Activated CD8-positive, alpha-beta memory T cell treated with anti-CD3 and anti-CD28 coated beads for 4 hours (primary cell): ENCODE data around the gene DNAJB8.

Source experiments
- DNase-seq, 2 donors: peaks; one replicate each; pipeline ENCODE4 v3.0.0-alpha.2; 2020; ENCODE audit warnings: low read depth in 2 of 2

Gene DNAJB8

GRCh38 chr3:128426128-128426921, 40.4 kb downstream of the DNAJB8 start:
- peak in 1 of 2 donors; percentile 18 for DNase-seq

GRCh38 chr3:128425846-128426127, 40.9 kb downstream of the DNAJB8 start:
- no peak for DNase-seq

GRCh38 chr3:128425142-128425845, 41.4 kb downstream of the DNAJB8 start:
- no peak for DNase-seq

GRCh38 chr3:128424508-128425069, 42.1 kb downstream of the DNAJB8 start:
- no peak for DNase-seq

- no peak for DNase-seq
Observed at GRCh38 chr3:128423525-128424147, 43.1 kb downstream of the DNAJB8 start.

- DNase-seq: no peak
Observed at GRCh38 chr3:128422762-128423524, 43.7 kb downstream of the DNAJB8 start.

- DNase-seq: no peak
Observed at GRCh38 chr3:128421966-128422365, 44.7 kb downstream of the DNAJB8 start.

- DNase-seq: no peak
Observed at GRCh38 chr3:128421439-128421836, 45.3 kb downstream of the DNAJB8 start.

- DNase-seq: no peak
Observed at GRCh38 chr3:128420720-128421438, 45.8 kb downstream of the DNAJB8 start.

GRCh38 chr3:128420289-128420688, 46.4 kb downstream of the DNAJB8 start:
- DNase-seq: no peak

- no peak for DNase-seq
Observed at GRCh38 chr3:128419311-128419710, 47.4 kb downstream of the DNAJB8 start.

GRCh38 chr3:128418900-128419299, 47.8 kb downstream of the DNAJB8 start:
- DNase-seq: no peak

- DNase-seq: no peak
Observed at GRCh38 chr3:128416578-128417211, 50.0 kb downstream of the DNAJB8 start.

GRCh38 chr3:128415773-128416577, 50.7 kb downstream of the DNAJB8 start:
- no peak for DNase-seq

- DNase-seq: no peak
Observed at GRCh38 chr3:128415200-128415772, 51.4 kb downstream of the DNAJB8 start.

GRCh38 chr3:128413413-128414205, 53.1 kb downstream of the DNAJB8 start:
- no peak for DNase-seq

GRCh38 chr3:128413003-128413370, 53.7 kb downstream of the DNAJB8 start:
- no peak for DNase-seq
